GM19324 (cell line): Measurements from ENCODE around the gene IFITM2.
A peak's percentile ranks its signal among the peaks of the same experiment; 100 is the strongest.
"Not testable (repeated sequence)": the region's sequence is repeated elsewhere in the genome, so short reads cannot be mapped to it uniquely, and the experiment has no call there.

Experiments
- ATAC-seq: cut with Tn5 transposase; IDR thresholded peaks from one replicate; pipeline ENCODE4 v1.9.1; 2021; ENCODE audit warnings: mild to moderate bottlenecking, moderate library complexity; ENCODE audit not compliant: unreplicated experiment, low FRiP score

IFITM2 gene

DNA sequence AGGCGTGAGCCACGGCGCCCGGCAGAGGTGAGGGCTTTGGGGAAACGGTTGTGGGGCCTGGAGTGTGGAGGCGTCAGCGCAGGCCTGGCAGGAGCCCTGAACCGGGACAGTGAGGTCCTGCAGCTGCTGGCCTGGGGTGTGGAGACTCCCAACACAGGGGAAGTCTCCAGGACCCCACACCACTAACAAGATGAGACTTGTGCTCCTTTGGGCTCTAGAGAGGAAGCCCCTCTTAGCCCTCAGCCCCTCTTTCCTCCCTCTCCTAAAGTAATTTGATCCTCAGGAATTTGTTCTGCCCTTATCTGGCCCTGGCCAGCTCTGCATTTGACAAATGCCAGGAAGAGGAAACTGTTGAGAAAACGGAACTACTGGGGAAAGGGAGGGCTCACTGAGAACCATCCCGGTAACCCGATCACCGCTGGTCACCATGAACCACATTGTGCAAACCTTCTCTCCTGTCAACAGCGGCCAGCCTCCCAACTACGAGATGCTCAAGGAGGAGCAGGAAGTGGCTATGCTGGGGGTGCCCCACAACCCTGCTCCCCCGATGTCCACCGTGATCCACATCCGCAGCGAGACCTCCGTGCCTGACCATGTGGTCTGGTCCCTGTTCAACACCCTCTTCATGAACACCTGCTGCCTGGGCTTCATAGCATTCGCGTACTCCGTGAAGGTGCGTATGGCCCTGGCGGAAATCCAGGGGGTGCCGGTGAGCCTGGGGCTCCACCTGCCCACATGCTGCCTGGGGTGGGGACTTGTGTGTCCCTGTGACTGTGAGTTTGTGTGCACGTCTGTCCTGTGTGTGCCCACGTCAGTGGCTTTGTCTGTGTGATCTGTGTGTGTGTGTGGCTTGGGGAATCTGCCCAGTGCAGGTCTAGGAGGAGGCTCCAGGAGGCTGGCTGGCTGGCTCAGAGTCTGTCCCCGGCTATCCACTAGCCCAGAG is at the start of gene IFITM2:
Gene IFITM2, plus strand, starts transcription at position 51 of the 943 bp plus-strand sequence. Its CDS starts 377 bp downstream, at position 428.
- not testable (repeated sequence) for ATAC-seq

DNA sequence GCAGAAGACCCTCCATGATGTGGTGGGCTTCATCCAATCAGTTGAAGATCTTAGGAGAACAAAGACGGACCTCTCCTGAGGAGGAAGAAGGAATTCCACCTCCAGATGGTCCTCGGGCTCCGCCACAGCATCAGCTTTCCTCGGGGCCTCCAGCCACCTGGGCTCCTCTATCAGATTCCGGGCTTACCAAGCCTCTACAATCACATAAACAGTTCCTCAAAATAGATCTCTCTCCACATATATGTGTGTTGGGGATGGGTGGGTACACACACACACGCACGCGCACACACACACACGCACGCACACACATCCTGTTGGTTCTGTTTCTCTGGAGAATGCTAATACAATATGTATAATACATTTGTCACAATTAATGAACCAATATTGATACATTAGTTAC is 48.2 kb upstream of the IFITM2 start:
- no peak for ATAC-seq

DNA sequence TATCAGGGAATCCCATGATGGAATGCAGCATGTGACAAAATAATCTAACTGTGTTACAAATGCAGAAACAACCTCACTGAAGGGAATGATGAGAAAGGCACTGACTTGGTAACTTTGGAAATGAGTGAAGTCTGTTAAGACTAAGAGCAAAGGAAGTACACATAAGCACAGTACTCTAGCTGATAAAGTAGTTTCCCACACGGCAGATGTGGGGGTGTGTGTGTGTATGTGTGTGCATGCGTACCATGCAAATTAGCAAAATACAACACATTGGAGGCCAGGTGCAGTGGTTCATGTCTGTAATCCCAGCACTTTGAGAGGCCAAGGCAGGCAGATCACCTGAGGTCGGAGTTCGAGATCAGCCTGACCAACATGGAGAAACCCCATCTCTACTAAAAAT is 46.0 kb upstream of the IFITM2 start:
- ATAC-seq: no peak

DNA sequence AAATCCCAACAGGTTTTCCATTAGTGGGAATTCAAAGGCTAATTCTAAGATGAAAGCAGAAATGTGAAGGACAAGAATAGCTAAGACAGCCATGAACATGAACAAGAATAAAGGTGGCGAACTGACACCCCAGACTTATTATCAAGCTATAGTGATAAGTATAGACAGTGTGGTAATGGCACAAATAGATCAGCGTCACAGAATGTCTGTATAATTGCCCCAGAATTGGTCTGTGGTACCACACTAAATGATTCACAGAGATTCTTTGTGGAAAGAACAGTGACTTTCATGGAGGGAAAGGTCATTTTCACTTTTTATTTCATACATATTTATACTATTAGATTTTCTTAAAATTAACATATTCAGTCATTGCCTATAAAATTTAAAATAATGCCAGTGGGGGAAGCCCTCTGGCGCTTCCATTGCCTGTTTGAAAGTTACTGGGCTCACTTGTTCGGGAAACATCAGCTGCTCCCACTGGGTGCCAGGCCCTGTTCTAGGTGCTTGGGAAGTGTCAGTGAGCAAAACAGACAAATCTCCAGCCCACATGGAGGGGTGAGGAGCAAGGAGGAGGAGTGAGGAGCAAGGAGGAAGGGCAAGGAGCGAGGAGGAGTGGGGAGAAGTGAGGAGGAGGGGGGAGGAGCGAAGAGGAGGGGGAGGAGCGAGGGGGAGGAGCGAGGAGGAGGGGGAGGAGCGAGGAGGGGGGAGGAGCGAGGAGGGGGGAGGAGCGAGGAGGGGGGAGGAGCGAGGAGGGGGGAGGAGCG is 40.8 kb upstream of the IFITM2 start:
- ATAC-seq: no peak

DNA sequence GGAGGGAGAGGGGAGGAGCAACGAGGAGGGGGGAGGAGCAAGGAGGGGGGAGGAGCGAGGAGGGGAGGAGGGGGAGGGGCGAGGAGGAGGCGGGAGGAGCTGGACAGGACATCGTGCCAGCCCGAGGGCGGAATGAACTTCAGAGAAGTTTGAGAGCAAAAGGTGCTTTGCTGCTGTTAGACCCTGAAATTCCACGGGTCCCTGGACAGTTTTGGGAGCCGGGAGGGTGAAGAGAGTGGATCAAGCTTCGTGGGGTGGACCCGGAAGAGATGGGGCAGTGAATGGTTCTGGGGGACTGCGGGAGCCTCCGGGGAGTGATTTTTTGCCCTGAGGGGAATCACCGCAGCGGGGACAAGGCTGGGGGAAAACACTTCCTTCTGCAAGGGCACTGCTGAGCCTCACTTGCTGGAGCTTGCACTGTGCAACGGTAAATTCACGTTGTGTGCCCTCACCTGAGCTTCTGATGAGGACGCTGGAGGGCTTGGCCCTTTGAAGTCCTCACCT is 40.1 kb upstream of the IFITM2 start:
- no peak for ATAC-seq

DNA sequence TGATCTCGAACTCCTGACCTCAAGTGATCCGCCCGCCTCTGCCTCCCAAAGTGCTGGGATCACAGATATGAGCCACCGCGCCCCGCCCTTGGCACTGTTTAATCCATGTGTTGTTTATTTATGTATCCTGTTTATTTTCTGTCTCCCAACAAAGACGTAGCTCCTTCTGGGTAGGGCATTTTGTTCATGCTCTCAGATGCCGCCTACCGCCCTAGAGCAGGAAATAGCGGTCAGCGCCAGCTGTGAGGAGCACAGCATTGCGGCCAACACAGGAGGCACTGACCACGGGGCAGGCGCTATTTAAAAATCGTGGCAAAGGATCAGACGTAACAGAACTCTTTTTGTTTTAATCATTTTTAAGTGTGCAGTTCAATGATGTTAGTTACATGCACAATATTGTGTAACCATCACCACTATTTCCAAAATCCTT is 38.9 kb upstream of the IFITM2 start:
- ATAC-seq: peak; percentile 57

DNA sequence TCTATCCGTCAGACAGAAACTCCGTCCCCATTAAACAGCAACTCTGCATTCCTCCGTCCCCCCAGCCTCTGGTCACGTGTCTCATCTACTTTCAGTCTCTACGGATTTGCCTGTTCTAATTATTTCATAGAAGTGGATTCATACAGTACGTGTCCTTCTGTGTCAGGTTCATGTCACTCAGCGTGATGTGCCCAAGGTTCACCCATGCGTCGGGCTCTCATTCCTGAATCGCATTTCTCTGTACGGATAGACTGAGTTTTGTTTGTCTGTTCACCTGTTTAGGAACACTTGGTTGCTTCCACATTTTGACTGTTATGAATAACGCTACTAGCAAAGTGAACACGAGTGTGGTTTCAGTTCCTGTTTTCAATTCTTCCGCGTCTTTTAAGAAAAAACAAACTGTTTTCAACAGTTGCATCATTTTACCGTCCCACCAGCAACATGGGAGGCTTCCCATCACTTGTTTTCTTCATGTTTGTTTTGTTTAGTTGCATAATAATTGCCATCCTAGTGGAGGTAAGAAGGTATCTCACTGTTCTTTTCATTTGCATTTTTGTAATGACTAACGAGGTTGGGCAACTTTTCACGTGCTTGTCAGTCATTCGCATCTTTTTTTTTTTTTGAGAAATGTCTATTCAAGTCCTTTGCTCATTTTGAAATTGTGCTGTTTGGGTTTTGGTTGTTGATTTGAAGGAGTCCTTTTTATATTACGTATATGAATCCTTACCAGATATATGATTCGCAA is 38.3 kb upstream of the IFITM2 start:
- peak; percentile 77 for ATAC-seq

DNA sequence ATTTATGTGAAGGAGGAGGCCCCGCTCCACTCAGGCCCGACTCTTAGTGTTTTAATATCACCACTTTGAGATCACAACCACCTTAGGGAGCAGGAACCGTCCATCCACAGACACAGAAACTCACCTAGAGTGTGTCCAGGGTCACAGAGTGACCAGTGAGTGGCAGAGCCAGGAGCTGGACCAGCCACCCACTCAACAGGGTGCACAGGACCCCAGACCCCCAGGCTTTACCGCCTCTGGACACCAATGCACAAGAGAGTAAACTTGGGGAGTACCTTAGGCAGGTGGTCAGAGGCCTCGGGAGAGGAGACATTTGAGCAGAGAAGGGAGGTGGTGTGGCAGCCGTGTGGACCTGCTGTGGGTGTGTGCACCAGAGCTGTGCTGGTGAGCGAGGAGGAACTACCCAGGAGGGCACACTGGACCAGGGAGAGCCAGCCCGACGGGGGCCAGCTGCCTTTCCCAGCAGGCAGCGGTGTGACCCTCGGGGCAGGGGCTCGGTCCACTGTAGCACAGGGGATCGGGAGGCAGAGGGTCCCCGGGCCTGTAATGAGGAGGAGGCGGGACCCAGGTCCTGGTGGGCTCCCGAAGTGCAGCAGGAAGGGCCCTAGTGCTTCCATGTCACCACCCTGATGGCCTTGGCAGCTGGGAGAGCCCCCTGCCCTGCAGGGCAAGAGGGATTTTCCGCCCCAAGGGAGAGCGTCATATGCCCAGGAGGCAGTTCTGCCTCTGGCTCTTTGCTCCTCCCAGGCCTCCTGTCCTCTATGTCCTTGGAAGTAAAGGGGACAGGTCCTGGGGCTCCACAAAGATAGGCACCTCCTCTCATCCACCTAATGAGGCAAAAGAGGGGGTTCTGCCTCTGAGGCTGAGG is 36.9 kb upstream of the IFITM2 start:
- ATAC-seq: no peak

DNA sequence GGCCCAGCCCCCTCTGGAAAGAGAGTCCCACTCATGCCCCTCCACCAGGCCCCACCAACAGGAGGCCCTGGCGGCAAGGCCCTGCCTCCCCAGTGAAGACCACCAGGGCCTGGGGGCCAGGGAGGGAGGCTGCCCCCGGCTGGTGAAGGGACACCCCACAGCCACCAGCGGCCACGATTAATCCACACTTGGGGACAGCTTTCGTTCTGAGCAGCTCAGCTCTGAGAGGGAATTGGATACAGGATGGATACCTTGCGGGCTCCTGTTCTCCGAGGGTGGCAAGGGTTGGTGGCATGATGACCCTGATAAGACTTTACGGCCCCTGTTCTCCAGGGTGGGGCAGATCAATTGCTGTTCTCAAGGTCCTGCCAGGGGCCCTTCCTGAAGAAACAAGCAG is 36.3 kb upstream of the IFITM2 start:
- no peak for ATAC-seq

DNA sequence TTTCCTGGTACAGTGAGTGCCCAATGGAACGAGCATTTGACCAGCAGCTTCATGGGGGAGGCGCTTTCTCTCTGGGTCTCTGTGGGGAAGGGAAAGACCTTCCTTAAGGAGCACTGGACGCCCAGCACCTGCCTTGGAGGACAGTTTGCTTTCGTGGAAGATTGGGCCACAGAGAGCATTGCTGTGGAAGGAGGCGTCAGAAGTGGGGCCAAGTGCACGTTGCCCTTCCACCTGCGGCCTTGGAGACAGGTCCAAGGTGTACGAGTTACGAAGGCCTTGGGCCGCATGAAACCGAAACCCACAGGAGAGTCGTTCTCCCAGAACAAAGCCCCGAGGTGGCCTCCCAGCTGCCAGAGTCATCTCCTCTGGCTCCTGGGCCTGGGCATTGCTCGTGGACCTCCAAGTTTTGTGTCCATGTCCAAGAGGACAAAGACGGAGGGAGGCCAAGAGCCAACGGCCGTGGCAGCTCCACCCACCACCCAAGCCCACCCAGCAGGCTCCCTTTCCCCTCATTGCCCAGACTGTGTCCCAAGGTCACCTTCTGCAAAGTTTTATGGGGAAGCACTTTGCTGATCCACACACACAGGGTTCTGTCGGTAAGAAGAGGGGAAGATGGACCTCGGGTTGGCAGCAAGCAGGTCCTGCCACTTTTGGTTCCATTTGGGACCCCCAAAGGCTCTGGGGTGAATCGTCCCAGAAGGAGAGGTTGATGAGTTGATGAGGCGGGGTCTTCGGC is 35.3 kb upstream of the IFITM2 start:
- no peak for ATAC-seq

DNA sequence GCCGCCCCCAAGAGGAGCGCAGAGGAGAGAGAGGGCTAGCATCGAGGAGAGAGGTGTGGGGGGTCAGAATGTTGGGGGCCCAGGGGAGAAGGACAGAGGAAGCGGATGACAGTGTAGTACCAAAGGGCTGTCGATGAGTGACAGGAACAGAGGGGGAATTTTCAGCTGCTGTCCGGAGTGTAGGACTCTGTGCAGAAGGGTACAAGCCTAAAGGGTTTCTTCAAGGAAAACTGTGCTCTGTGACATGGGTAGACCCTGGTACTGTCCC is 34.8 kb upstream of the IFITM2 start:
- no peak for ATAC-seq

DNA sequence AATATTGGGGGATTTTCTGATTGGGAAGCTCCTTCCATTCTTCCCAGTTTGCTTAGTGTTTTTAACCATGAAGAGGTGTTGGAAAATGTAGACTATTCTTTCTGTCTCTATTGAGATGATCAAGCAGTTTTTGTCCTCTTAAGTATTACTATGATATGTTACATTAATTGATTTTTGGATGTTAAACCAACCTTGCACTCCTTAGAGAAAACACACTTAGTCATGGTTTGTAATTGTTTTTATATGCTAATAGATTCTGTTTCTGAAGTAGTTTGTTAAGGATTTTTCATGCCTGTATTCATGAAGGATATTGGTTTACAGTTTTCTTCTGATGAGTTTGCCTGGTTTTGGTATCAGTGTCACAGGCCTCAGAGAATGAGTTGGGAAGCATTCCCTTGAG is 31.4 kb upstream of the IFITM2 start:
- no peak for ATAC-seq

DNA sequence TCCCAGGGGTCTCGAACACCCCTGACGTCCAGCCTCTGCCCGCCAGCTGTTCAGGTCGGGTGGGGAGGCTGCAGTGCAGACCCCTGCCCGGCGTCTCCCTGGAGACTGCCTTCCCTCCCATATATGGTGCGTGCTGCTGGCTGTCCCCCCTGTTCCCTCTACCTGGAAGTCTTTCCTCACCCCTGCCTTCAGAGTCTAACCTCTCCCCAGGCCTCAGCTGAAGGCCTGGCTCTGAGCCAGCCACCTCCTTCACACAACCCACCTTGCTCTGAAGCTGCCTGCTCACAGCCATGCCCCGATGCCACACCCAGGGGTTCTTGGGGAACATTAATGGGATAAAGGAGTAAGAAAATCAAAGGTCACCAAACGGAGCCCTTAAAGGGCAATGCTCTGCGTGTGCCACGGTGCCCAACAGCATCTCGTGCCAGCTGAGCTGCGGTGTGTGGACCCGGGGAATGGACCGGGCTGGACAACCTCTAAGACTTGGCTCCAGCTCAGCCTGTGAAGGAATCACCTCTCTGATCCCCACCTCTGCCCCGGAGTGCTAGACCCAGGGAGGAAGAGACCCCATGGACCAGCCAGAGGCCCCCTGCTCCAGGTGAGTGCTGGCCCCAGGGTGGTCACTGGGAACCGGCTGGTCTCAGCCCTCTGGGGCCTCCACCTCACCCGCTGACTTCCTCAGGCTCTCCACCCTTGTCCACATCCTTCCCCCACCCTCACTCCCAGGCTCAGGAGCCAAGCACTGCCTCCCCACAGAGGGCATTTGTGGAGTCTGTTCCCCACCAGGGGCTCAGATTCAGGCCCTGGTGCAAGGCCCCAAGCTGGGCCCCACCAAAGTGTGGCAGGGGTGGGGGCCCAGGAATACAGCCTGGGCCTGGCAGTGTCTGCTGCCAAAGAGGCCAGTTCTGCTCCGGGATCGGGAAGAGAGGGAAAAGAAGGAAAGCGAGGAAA is 29.3 kb upstream of the IFITM2 start, which contains the start of gene NLRP6:
Gene NLRP6, plus strand, starts transcription at position 407 of the 951 bp plus-strand sequence. Its CDS starts 163 bp downstream, at position 570.
- ATAC-seq: no peak

DNA sequence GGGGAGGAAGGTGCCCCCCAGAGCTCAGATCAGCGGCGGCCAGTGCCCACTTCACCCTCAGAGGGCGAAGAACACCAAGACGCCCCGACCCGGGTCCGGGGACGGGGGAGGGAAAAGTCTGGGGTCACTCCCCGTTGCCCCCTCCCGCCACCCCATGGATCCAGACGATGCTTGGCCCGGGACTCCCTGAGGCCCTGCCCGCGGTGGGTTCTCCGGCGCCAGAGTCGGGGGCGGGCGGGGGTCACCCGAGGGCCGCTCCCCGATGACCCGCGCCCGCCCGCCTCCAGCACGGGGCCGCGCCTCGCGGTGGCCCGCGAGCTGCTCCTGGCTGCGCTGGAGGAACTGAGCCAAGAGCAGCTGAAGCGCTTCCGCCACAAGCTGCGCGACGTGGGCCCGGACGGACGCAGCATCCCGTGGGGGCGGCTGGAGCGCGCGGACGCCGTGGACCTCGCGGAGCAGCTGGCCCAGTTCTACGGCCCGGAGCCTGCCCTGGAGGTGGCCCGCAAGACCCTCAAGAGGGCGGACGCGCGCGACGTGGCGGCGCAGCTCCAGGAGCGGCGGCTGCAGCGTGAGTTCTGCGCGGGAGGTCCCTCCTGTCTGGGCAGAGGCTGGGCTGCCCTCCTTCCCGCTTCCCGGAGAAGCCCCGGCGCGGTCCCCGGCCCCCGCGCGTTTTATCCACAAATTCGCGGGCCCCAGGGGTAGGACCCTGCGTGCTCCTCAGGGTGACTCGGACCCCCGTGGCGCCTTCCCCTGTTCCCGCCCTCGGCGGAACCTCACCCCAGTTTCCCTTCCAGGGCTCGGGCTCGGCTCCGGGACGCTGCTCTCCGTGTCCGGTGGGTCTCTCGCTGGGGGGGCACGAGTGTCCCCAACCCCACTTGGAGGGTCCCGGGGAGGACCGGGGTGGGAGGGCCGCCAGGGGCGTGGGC is 28.3 kb upstream of the IFITM2 start:
- no peak for ATAC-seq

DNA sequence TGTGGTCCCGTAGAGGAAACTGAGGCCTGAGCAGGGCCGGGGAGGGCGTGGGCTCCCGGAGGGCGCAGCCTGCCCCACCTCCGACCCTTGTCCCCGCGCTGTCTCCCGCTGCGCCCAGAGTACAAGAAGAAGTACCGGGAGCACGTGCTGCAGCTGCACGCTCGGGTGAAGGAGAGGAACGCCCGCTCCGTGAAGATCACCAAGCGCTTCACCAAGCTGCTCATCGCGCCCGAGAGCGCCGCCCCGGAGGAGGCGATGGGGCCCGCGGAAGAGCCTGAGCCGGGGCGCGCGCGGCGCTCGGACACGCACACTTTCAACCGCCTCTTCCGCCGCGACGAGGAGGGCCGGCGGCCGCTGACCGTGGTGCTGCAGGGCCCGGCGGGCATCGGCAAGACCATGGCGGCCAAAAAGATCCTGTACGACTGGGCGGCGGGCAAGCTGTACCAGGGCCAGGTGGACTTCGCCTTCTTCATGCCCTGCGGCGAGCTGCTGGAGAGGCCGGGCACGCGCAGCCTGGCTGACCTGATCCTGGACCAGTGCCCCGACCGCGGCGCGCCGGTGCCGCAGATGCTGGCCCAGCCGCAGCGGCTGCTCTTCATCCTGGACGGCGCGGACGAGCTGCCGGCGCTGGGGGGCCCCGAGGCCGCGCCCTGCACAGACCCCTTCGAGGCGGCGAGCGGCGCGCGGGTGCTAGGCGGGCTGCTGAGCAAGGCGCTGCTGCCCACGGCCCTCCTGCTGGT is 27.5 kb upstream of the IFITM2 start:
- ATAC-seq: no peak
